Endothelial cell (in vitro differentiated cells): ENCODE results near the gene NKIRAS2. TPM values are rescaled to one million over a fixed set of nuclear protein-coding genes. Genes with fewer than 3 reads are reported as not detected.

Experiments used
- DNase-seq: peaks from one replicate; pipeline ENCODE4 v3.0.0; 2021; ENCODE audit warnings: low spot score
- H3K27ac Mint-ChIP-seq: one replicate; pipeline ENCODE4 v1.8.0; 2021; ENCODE audit warnings: mixed read lengths, inconsistent platforms; ENCODE audit not compliant: unreplicated experiment
- H3K27me3 Mint-ChIP-seq: one replicate; pipeline ENCODE4 v1.8.0; 2021; ENCODE audit warnings: mild to moderate bottlenecking, moderate library complexity, mixed read lengths, inconsistent platforms; ENCODE audit not compliant: unreplicated experiment
- H3K36me3 Mint-ChIP-seq: one replicate; pipeline ENCODE4 v1.8.0; 2021; ENCODE audit warnings: mild to moderate bottlenecking, low read depth, mixed read lengths, inconsistent platforms; ENCODE audit not compliant: unreplicated experiment
- H3K4me1 Mint-ChIP-seq: one replicate; pipeline ENCODE4 v1.8.0; 2021; ENCODE audit warnings: mild to moderate bottlenecking, mixed read lengths, inconsistent platforms; ENCODE audit not compliant: unreplicated experiment
- H3K4me3 Mint-ChIP-seq: one replicate; pipeline ENCODE4 v1.8.0; 2021; ENCODE audit warnings: mild to moderate bottlenecking, mixed read lengths, inconsistent platforms; ENCODE audit not compliant: unreplicated experiment
- H3K9me3 Mint-ChIP-seq: one replicate; pipeline ENCODE4 v1.8.0; 2021; ENCODE audit warnings: mixed read lengths, inconsistent platforms; ENCODE audit not compliant: unreplicated experiment
- total RNA-seq: library from RNA; stranded (reverse); fragmentation: NEBNext Ultra II Directional; extraction: Animal tissue kit (Norgen Biotek cat#: 25700); gene quantifications from one replicate; pipeline ENCODE4 v1.2.1, GENCODE V29; 2021; ENCODE audit not compliant: unreplicated experiment
- TF ChIP-seq, protein P1 (sequence below): fragments of 200-600 bp; sonication (generic); IDR thresholded peaks from one replicate; pipeline ENCODE4 v1.5.0; 2021; ENCODE audit warnings: antibody characterized with exemption; ENCODE audit not compliant: unreplicated experiment

Gene NKIRAS2
- total RNA-seq, 1 donor from 2014 or later: 67.4 TPM

DNA sequence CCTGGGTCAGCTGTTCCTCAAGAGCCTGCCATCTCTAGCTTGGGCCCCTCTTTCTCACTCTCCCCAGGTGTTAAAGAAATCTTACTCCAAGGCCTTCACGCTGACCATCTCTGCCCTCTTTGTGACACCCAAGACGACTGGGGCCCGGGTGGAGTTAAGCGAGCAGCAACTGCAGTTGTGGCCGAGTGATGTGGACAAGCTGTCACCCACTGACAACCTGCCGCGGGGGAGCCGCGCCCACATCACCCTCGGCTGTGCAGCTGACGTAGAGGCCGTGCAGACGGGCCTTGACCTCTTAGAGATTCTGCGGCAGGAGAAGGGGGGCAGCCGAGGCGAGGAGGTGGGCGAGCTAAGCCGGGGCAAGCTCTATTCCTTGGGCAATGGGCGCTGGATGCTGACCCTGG, 46.5 kb upstream of the NKIRAS2 start:
- no peak for DNase-seq
- H3K27ac Mint-ChIP-seq: no peak overlapping the region
- peaks cover 35% of the 10 kb centered on the region for H3K36me3 Mint-ChIP-seq

GRCh38 chr17:41974031-41974430, 45.9 kb upstream of the NKIRAS2 start:
- peaks cover 11% of the 10 kb centered on the region for H3K27me3 Mint-ChIP-seq
- peaks cover 30% of the 10 kb centered on the region for H3K36me3 Mint-ChIP-seq
- DNase-seq: no peak
- H3K4me3 Mint-ChIP-seq: no peak overlapping the region
- TF ChIP-seq, protein P1, sequence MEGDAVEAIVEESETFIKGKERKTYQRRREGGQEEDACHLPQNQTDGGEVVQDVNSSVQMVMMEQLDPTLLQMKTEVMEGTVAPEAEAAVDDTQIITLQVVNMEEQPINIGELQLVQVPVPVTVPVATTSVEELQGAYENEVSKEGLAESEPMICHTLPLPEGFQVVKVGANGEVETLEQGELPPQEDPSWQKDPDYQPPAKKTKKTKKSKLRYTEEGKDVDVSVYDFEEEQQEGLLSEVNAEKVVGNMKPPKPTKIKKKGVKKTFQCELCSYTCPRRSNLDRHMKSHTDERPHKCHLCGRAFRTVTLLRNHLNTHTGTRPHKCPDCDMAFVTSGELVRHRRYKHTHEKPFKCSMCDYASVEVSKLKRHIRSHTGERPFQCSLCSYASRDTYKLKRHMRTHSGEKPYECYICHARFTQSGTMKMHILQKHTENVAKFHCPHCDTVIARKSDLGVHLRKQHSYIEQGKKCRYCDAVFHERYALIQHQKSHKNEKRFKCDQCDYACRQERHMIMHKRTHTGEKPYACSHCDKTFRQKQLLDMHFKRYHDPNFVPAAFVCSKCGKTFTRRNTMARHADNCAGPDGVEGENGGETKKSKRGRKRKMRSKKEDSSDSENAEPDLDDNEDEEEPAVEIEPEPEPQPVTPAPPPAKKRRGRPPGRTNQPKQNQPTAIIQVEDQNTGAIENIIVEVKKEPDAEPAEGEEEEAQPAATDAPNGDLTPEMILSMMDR: no peak
- no peak overlapping the region for H3K27ac Mint-ChIP-seq
- no peaks in the 10 kb centered on the region for H3K9me3 Mint-ChIP-seq
- peaks cover 5% of the 10 kb centered on the region for H3K4me1 Mint-ChIP-seq

More for the DNA sequence above, 46.5 kb upstream of the NKIRAS2 start:
- Mint-ChIP-seq H3K9me3 (no peaks in the 10 kb centered on the region), H3K4me3 (peak overlapping the region; percentile 15), H3K27me3 (peaks cover 11% of the 10 kb centered on the region), H3K4me1 (peaks cover 5% of the 10 kb centered on the region)
- TF ChIP-seq, protein P1: no peak

GRCh38 chr17:41974658-41975057, 45.2 kb upstream of the NKIRAS2 start:
- H3K27me3 Mint-ChIP-seq: peaks cover 5% of the 10 kb centered on the region
- no peak for DNase-seq
- no peak overlapping the region for H3K27ac Mint-ChIP-seq
- H3K4me1 Mint-ChIP-seq: peaks cover 5% of the 10 kb centered on the region
- no peaks in the 10 kb centered on the region for H3K9me3 Mint-ChIP-seq
- peaks cover 28% of the 10 kb centered on the region for H3K36me3 Mint-ChIP-seq
- no peak overlapping the region for H3K4me3 Mint-ChIP-seq
- TF ChIP-seq, protein P1: no peak

DNA sequence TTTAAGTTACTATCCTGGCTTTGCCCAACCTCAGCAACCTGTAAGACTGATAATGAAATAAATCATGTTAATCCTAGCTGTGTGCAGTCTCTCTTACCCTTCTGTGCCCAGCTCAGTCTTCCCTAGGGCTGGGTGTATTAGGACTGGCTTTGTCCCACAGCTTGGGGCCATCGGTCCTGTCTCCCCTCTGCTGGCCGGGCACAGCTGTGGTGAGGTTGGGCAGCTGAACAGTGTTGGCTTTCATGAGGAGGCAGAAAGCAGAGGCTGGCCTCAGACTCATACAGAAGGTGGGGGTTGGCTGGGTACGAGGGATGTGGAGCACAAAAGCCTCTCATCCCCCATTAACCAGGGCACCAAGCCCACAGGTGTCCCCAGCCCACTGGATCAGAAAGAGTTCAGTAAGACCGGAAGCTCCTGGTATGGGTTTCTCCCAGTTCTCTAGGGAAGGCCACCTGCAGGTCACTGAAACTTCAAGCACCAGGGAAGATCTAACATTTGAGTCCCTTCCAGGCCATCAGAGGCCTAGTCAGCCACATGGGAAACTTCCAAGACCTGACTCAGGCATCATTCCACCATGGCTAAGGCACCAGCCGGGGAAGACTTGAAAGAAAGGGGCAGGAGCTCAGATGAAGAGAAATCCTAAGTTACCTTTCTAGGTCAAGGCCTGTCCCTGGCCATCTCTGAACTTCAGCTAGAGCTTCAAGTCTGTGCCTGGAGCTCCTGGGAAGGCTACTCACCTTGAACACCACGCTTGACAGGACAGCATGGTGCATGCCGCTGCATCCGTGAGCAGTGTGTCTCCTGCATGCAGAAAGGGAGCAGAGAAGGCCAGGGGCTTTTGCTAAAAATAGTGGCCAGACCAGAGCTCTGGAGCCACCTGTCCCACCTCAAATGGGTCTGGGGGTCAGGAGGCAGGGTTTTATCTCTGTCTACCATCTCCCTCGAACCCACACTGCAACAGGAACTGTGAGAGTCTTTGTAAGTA, 44.5 kb upstream of the NKIRAS2 start:
- Mint-ChIP-seq H3K36me3 (peaks cover 28% of the 10 kb centered on the region), H3K27me3 (peaks cover 2% of the 10 kb centered on the region), H3K4me3 (no peak overlapping the region), H3K27ac (no peak overlapping the region), H3K9me3 (no peaks in the 10 kb centered on the region), H3K4me1 (peaks cover 5% of the 10 kb centered on the region)
- DNase-seq: no peak
- TF ChIP-seq, protein P1: no peak
